HG03565 (cell line): ENCODE data around the gene CBARP.
A peak's percentile ranks its signal among the peaks of the same experiment; 100 is the strongest.

Experiments used
- ATAC-seq: cut with Tn5 transposase; IDR thresholded peaks from one replicate; pipeline ENCODE4 v1.9.1; 2021; ENCODE audit warnings: mild to moderate bottlenecking, moderate library complexity; ENCODE audit not compliant: unreplicated experiment

CBARP gene

GRCh38 chr19:1275260-1275975, 37.6 kb upstream of the CBARP start, which contains the start of gene FAM174C:
FAM174C (plus strand) TSS chr19:1275530; CDS start chr19:1275550, 20 bp downstream.
- ATAC-seq, result peak; percentile 67

GRCh38 chr19:1274852-1275259, 37.1 kb upstream of the CBARP start:
- ATAC-seq, result no peak

GRCh38 chr19:1274081-1274851, 36.5 kb upstream of the CBARP start:
- ATAC-seq, result no peak

DNA sequence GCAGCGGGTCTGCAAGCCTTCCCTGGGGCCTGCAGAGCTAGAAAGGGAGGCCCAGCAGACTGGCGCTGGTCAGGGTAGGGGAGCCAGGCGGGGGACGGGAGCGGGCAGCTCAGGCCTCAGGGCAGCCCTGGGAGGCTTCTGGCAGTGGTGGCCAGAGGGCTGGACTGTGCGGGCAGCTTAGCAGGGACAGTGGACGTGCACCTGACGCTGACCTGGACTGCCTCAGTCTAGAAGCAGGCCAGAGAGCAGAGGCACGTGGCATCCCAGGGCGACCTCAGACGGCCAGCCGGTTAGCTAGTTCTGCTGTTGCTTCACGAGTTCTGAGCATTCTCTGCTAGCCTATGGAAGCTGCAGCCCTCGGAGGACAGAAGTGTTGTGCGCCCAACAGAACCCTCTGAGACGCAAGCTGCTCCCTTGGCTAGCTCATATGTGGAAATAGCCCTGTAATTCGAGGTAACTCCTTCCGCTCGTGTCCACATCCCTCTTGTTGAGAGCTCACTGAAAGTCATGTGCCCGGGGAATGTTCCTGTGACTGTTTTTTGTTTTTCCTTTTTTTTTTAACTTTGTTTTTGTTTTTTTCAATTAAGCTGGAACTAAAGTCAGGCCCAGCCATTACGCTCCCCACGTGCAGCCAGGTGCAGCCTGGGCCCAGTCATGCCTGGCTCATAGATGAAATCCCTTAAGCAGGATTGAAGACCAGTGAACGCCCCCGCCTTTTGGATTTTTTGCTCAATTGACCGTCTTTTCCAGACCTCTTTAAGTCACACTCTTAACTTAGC, 35.6 kb upstream of the CBARP start:
- ATAC-seq, result no peak

- no peak for ATAC-seq
These were observed 34.8 kb upstream of the CBARP start for GRCh38 chr19:1272423-1273262.

DNA sequence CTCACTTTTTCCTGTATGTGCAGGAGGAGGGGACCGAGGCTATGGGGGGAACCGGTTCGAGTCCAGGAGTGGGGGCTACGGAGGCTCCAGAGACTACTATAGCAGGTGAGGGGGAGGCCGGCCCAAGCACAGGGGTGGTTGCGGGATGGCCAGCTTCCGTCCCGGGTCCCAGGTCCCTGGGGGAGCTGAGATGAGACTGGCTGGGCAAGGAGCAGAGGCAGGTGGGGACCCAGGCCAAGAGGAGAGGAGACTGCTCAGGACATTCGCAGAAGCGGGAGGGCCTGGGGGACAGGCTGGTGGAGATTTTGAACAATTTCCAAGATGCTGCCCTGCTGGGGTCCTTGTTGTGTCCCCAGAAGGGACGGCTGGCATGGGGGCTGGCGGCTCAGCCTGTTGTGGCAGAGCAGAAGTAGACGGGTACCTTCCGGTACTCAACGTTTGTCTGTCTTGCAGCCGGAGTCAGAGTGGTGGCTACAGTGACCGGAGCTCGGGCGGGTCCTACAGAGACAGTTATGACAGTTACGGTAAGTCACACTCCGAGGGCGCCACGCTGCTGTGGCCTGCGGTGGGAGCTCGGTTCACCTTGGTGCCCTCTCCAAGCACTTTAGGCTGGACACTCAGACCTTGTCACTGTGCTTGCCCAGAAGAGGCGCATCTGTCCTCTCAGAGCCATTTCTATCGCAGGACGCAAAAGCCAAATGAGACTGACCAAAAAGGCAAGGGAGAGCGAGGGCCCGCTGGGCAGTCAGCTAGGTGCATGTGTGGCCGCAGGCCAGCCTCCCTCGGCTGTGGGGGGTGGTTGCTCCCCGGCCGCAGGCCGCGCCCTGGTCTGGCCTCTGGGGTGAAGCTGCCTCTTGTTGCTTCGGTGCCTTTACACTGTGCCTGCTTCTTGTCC, 34.0 kb upstream of the CBARP start:
- no peak for ATAC-seq

DNA sequence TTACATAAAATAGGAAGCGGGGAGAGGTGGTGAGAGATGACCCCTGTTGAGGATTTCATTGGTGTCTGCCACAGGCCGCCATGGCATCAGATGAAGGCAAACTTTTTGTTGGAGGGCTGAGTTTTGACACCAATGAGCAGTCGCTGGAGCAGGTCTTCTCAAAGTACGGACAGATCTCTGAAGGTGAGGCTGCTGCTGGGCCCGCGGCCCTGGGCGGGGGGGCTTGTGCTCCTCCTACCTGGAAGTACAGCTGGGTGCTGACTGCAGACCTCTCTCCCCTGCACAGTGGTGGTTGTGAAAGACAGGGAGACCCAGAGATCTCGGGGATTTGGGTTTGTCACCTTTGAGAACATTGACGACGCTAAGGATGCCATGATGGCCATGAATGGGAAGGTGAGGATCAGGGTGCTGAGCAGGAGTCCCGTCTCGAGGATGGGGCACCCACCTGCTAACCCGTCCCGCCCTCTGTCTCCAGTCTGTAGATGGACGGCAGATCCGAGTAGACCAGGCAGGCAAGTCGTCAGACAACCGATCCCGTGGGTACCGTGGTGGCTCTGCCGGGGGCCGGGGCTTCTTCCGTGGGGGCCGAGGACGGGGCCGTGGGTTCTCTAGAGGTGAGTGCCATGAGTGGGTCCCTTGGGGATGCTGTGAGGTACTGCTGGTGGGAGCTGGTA, 33.2 kb upstream of the CBARP start:
- ATAC-seq, result no peak

- no peak for ATAC-seq
These were observed 32.5 kb upstream of the CBARP start for GRCh38 chr19:1270213-1270853.

- peak; percentile 14 for ATAC-seq
These were observed 31.8 kb upstream of the CBARP start for GRCh38 chr19:1269478-1270212.

DNA sequence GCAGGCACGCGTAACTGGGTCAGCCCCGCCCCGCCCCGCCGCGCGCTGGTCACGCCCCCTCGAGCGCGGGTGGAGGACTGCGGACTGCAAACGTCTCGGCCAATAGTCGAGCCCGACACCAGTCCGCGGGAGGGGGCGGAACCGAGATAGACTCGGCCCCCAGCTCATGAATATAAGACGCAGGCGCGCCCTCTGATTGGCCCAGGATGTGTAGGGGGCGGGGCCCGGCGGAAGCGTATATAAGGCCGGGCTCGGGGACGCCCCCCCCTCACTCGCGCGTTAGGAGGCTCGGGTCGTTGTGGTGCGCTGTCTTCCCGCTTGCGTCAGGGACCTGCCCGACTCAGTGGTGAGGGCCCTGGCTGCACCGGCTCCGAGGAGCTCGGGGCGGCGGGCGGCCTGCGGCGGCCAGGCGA, 31.3 kb upstream of the CBARP start, which contains the start of gene CIRBP:
CIRBP (plus strand) TSS at position 268 of the 413 bp plus-strand sequence. CDS start 1,602 bp downstream, outside the sequence.
- ATAC-seq, result peak; percentile 30

DNA sequence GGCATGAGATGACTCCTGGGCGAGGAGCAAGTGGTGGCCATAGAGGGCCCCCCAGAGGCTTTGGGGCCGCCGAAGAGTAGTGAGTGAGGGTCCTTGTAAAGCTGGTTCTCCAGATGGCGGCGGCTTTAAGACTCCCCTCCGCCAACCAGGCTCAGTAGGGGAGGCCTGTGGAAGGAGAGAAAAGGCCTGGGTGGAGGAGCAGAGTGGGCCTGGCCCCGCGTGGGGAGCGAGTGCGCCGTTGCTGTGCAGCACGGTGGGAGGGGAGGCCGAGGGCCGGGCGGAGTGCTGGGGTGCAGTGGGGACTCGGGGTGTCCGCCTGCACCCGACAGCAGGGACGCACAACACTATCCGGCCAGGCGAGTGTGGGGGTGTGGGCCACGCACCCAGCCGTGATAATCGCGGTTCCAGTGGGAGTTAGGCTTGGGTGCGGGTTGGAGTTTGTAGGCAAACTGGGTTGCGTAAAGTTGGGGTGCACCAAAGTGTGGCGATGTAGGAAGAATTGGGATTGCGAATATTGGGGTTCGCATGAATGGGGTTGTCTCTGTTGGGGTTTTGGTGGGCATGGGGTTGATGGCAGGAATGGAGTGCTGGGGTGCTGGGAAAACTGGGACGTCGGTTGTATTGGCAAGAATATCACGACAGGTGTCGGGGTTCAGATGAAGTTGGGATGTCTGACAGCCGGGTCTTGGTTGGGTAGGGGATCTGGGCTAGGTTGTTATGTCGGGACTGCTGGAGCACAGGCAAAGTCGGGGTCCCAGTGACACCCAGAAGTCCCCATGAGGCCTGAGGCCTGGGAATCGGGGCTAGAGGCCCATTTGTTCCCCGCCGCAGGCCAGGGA, 30.6 kb upstream of the CBARP start:
- ATAC-seq, result no peak

DNA sequence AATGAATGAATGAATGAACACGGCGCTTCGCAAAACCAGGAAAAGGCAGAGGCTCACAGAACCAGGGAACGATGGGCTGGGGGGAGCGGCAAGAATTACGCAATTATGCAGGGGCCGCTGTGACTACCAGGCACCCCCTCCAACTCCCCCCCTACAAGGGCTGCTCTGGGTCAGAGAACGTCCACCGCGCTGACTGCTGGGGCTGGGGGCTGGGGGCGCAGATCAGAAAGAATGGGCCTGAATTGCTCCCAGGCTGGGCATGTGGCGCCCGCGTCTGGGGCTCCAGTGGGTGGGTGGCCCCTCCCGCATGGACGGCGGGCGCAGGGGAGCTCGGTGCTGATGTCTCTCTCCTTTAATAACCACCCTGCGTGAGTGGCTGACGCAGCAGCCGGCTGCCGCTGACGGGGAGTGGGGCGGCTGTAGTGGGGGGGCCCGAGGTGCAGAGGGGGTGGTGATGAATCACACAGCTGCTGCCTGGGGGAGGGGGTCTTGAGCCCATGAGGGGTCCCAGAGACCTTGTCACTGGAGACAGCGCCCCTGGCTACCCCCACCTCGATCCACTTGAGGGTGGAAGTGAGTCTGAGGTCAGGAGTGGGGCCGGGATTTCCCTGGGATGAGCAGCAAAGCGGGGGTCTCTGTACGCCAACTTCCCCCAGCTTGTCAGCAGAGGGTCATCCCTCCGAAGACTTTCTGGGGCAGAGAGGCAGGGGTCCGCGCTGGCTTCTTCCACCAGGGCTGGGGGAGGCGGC, 29.8 kb upstream of the CBARP start:
- no peak for ATAC-seq

DNA sequence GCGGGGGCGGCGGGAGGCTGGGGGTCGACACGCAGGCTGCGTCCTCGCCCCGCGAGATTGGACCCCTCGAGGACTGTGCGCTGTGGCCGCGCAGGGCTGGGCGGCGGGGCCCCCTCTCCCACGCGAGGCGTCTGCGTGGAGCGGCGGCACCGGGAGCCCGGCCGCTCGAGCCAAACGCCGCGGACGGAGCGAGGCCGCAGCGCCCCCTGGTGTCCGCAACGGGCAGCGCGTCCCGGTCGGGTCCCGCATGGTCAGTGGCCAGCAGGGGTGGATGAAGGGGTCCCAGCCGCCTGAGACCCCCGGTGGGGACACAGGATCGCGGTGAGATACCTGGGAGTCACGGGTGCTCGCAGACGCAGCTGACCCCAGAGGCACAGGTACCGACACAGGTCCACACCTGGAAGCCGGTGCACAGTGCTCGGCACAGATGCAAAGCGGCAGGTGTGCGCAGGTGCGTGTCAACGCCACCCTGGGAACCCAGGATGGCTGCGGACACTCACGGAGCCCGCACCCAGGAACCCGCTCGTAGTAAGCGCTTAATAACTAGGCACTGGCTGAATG, 29.2 kb upstream of the CBARP start:
- ATAC-seq, result peak; percentile 10

GRCh38 chr19:1266129-1266915, 28.5 kb upstream of the CBARP start:
- ATAC-seq, result peak; percentile 26

DNA sequence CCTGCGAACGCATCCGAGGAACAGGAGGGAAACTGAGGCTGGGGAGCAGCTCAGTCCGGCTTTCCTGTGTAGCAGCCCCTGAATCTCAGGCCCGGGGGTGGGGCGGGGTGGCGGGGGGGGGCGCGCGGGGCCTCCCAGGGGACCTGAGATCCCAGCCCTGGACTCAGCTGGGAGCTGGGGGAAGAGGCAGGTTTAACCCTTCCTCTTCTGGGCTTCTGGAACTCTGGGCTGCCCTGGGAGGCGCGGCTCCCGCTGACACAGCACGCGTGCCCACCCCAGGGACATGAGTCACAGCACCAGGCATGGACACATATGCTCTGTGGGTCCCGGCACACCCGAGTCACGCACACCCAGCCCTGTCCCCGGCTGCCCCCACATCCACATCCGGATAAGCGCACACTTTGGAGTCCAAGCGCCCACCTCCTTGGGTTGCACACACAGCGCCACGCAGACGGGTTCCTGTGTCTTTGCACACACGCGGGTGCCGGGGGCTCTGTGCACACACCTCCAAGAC, 27.9 kb upstream of the CBARP start:
- no peak for ATAC-seq
